Putamen (tissue), 1 donor: ENCODE measurements around the gene CCL13.

Experiments used
- DNase-seq: peaks from one replicate; pipeline ENCODE4 v3.0.0-alpha.2; 2016; ENCODE audit warnings: low spot score

Gene CCL13

GRCh38 chr17:34384822-34385605 is 28.7 kb downstream of the CCL13 start:
- no peak for DNase-seq

- DNase-seq, result no peak
Observed at GRCh38 chr17:34386343-34386696, 30.0 kb downstream of the CCL13 start.

- DNase-seq, result peak; percentile 32
Observed at GRCh38 chr17:34386697-34387550, 30.6 kb downstream of the CCL13 start.

- DNase-seq, result no peak
Observed at GRCh38 chr17:34387566-34387965, 31.3 kb downstream of the CCL13 start.

GRCh38 chr17:34389126-34389750 is 33.0 kb downstream of the CCL13 start:
- no peak for DNase-seq

- DNase-seq, result no peak
Observed at GRCh38 chr17:34390649-34391048, 34.4 kb downstream of the CCL13 start.

- DNase-seq, result no peak
Observed at GRCh38 chr17:34391241-34391640, 35.0 kb downstream of the CCL13 start.

GRCh38 chr17:34393401-34393800 is 37.1 kb downstream of the CCL13 start:
- no peak for DNase-seq

- DNase-seq, result no peak
Observed at GRCh38 chr17:34397265-34397664, 41.0 kb downstream of the CCL13 start.

GRCh38 chr17:34398990-34399389 is 42.7 kb downstream of the CCL13 start:
- peak; percentile 14 for DNase-seq

GRCh38 chr17:34399725-34400124 is 43.4 kb downstream of the CCL13 start:
- no peak for DNase-seq

- DNase-seq, result no peak
Observed at GRCh38 chr17:34400301-34400931, 44.1 kb downstream of the CCL13 start.

- DNase-seq, result no peak
Observed at GRCh38 chr17:34401165-34401564, 44.9 kb downstream of the CCL13 start.

- no peak for DNase-seq
Observed at GRCh38 chr17:34403006-34403405, 46.7 kb downstream of the CCL13 start.

GRCh38 chr17:34406226-34406625 is 49.9 kb downstream of the CCL13 start:
- DNase-seq, result no peak
